SW480 (cell line): ENCODE results near the gene STPG4.
"Not testable (repeated sequence)": the region's sequence is repeated elsewhere in the genome, so short reads cannot be mapped to it uniquely, and the experiment has no call there.

Experiments
- DNase-seq: peaks from one replicate; pipeline ENCODE4 v3.0.0-alpha.2; 2016; ENCODE audit warnings: low spot score

STPG4 gene

DNA sequence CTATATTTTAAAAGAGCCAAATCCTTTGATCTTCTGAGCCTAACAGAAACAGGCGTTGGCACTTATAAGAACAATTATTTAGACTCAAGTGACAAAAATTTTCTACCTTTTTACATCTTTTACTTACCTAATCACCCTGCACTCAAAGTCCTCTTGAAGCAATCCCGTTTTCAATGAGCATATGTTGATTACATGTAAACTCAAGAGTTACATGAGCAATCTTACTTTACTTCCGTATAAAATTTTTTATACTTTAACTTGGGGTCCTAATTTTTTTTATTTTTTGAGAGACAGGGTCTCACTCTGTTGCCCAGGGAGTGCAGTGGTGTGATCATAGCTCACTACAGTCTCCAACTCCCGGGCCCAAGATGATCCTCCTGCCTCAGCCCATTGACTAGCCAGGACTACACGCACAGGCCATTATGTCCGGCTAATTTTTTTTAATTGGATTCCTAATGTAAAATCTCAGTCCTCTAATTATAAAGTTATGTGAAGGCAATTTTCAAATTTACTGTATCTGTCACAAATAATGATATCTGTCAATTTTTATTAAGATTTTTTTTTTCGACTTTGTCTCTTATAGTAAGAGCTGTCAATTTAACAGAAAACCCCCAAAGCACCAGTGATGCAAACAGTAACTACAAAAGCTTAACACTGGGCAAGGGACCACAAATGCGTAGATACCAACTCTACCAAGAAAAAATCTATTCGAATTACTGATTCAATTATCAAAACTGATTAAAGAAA lies 19.1 kb upstream of the STPG4 start:
- DNase-seq = no peak

DNA sequence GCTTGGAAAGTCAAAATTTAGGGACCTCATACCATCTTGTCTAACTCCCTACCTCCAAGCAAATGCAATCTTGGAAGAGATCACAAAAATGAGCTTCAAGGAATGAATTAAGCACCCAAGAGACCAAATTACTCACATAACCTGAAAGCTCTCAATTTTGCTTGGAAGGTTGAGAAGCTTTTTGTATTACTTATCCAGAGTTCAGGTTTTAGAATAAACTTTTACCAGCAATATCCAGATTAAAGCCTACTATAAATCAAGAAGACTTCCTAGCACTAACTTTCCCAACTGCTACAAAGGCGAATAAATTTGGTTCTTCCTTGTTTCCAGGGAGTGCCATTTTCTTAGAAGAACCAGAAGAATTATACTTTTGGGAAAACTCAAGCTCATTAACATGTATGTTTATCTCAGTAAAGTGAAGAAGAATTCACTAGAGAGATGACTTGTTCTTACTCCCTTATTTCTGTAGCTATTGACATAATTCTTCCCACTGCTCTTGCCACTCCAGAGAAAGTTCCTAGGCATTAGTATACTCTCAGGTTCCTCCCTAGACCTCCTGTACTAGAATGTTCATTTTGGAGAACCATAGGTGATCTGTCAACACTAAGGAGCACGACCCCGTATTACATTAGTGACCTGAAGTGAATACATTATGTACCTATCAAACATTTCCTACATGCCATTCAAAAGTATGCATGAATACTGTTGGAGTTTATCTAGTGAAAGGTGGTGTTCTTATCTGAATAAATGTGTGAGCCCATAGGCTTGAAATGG lies 18.0 kb upstream of the STPG4 start:
- no peak for DNase-seq

DNA sequence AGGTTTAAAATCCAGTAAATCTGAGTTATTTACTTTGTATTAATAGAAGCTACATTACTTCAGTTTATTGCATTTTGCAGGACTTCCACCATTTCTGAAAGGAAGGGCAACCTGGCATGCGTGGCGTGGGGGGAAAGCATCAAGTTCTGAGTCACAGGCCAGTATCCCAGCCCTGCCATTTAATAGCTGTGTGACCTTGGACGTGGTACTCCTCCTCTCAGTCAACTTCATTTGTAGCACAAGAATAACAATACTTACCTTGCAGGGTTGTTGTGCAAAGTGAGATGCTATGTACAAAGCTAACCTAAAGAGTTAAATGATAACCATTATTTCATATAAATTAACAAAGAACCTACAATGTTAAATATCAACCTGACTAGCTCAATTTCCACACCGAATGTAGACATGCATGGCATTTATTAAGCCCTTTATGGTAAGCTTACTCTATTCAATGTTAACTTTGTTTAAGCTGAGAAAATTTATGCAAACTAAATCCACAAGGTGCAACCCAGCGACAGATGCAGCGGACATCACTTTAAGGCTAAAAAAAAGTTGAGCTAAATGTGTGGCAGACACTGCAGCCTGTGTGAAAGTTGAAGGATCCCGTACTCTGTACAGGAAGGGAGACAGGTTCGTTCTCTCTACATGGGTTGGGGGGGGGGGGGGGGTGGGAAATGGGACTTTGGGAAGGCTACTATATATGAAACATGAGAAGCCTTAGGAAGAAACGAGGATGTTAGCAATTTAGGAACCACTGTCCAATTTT lies 17.2 kb upstream of the STPG4 start:
- no peak for DNase-seq

DNA sequence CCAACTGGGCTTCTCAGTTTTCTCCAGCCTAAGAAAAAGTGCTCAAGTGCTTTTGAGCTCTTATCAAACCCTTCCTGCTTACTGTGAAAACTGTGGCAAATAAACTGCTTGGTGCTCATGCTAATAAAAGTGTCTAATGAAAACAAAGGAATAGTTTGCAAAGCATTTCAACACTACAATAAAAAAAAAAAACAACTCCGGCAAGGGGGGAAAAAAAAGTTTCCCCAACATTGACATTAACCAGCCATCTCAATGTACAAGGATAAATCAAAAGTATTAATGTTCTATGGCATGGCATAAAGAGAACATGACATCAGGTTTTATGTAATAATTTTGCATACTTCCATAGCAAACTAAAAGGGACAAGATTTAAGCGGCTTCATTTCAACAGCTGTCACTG lies 14.7 kb upstream of the STPG4 start:
- no peak for DNase-seq

DNA sequence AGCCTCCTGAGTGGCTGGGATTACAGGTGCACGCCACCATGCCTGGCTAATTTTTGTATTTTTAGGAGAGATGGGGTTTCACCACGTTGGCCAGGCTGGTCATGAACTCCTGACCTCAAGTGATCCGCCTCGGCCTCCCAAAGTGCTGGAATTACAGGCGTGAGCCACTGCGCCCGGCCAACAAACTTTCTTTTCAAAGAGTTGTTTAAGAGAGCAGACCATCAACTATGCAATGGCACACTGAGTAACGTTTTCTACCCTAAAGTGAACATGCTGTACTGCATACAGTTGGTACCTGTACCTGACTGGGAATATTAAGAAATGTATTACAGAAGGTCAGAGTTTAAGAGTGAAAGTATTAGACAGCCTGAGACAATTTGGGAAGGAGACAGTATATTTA lies 13.8 kb upstream of the STPG4 start:
- DNase-seq = not testable (repeated sequence)

DNA sequence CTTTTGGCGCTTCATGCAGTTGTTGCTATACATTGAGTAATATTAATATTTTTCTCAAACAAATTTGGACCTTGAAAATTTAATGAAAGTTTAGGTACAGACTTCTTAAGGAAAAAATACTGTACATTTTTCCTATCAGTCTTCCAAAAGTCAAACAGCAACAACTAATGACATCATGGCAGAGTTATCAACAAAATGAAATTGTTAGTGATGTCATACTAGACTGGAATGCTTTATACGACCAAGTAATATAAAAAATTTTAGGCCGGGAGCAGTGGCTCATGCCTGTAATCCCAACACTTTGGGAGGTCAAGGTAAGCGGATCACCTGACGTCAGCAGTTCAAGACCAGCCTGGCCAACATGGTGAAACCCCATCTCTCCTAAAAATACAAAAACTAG lies 12.0 kb upstream of the STPG4 start:
- DNase-seq = no peak

DNA sequence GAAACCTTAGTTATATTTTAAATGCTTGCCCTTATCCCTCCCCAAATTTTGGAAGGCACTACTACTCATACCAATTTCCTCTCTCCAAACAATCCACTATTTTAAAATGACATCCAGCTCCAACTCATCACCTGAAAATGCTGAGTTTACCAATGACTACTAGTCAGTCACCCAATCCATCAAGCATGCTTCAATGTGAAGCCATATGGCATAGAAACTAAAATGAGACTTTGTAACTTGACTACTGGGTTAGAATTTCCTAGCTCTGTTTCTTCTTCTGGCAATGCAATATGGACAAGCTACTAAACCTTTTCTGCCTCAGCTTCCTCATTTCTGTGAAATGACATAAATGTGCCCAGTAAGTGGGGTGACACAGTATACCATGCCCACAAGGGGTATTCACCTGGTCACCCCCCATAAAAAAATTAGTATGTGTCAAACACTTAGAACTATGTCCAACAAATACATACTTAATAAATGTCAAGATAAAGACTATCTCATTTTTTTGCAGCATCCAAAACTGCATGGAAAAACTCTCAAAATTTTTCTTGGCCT lies 10.0 kb upstream of the STPG4 start:
- no peak for DNase-seq

DNA sequence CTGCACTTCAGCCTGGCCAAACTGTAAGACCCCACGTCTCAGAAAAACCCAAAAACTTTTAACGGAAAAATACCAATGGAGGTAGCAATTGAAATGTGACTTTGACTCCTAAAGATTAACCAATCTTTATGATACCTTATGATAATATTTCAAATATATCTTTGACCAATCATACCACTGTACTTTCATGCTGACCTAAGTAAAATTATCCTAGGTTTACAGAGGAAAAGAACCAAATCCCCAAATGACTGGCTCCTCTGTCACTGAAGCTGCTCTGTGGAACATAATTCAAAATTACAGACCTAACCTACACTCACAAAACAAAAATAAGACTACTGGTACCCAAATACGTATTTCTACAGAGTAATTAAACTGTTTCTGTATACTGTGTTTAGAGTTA lies 7.7 kb upstream of the STPG4 start:
- no peak for DNase-seq

DNA sequence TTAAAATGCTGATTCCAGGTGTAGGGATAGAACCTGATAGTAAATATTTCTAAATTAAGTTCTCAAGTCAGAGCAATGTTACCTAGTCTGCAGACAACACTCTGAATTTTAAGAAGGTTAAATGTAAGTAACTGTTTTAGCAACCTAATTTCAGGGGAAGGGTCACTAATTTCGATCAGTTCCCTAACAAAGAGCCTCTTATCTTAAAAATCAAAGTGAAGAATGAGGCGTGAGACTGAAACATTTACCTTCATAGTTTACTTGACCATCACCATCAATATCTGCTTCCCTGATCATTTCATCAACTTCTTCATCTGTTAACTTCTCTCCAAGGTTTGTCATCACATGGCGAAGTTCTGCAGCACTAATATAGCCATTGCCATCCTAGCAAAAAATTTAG lies 6.4 kb upstream of the STPG4 start:
- DNase-seq = no peak

DNA sequence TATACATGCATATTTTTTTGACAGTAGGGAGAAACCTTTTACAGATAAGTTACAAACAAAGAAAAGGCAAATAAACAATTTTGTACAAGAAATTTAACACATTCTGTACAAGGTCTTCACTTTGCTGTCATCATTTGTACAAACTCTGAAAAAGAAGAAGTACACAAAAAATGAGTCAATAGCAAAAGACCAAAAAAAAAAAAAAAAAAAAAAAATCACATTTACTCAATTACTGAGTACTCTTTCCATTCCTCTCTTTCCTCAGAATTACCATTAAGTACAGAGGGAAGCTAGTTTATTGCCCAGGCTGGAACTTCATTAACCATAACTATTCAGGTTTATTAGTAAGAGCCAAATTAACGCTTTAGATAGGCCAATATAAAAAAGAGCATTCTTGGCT lies 5.6 kb upstream of the STPG4 start:
- no peak for DNase-seq

DNA sequence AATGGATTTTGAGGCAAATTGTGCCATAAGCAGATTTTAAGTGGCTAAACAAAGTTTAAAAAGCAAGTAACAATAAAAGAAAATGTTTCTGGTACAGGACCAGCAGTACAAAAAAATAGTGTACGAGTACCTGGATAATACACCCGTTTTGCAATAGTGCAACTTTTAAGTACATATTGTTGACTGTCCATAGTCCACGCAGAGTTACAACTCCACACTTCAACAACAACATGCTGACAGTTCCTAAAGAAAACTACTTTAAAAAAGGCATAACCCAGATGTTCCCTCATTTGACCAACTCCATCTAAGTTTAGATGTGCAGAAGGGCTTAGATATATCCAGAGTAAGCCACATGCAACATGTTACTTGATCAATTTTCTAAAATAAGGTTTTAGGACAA lies 5.1 kb upstream of the STPG4 start:
- DNase-seq = no peak

DNA sequence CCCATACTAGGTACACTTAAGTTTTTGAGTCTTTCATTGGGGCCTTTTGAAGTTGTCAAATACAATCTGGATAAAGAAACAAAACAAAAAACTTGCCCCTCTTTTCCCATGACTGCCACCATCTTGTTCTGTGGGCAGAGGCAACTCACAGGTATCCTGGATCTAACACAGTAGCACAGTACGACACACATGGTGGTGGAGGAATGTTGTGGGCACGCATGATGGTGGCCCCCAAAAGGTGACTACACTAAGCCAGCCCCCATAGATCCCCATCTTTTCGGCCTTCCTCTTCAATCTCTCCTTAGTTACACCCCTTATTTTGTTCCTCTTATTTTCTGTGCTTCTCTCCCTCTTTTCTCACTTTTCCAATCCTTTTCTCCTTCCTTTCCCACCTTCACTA lies 4.5 kb upstream of the STPG4 start:
- DNase-seq = no peak

DNA sequence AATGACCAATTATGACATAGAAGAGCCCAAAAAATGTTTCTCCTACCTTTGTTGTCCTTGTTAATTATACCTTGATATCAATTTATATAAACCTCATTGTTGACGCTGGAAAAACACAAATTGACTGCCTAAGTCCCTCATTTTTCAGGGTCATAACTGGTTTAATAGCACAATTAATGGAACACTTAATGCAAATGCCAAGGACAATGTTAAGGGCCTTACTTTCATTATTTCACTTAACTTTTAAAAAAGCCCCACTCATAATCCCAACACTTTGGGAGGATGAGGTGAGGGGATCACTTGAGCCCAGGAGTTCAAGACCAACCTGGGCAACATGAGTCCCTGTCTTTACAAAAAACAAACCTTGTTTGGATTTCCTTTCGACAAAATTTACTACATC lies 3.5 kb upstream of the STPG4 start:
- DNase-seq = no peak

DNA sequence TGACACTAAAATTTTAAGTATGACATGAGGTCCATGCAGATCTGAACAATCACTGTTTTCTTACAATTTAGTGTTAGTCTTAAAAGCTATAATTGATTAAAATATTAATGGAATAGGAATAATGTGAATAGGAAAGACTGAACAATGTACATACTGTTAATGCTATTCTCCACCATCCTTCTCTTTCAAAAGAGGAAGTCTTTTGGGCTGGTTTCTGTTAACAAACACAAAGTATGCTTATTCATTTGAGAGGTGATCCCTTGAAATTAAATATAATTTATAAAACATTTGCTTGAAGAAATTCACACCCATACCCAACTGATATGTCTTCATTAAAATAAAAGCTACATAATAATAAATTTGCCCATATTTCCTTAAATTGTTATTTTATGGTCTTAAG lies 2.3 kb downstream of the STPG4 start:
- DNase-seq = no peak

DNA sequence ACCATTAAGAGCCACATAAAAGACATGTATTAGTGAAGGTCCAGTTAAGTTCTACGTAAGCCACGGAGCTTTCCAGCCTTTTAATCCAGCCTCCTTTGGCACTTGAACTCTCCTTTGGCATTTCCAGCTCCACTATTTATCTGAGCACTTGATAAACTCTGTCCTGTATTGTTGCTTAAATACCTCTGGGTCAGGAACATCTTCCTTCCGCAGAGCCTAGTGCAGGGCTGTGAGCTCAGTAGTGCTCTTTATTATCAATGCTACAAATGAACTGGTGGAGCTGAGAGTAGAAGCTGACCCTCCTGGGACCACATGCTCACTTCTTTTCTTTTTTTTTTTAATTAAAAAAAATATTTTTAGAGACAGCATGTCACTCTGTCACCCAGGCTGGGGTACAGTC lies 4.9 kb downstream of the STPG4 start:
- no peak for DNase-seq

DNA sequence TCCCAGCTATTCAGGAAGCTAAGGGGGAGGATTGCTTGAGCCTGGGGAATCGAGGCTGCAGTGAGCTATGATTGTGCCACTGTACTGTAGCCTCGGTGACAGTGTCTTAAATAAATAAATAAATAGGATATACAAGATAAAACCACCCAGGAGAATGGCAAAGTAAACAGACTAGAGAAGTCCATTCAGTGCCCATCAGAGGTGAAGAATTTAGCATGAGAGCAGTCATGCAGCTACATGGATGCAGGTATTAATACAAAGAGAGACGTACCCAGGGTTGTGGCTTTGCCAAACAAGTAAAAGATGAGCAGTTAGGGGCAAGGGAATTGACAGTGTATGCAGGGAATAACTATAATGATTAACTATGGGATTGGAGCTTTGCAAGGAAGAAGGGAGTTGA lies 8.1 kb downstream of the STPG4 start:
- DNase-seq = no peak

DNA sequence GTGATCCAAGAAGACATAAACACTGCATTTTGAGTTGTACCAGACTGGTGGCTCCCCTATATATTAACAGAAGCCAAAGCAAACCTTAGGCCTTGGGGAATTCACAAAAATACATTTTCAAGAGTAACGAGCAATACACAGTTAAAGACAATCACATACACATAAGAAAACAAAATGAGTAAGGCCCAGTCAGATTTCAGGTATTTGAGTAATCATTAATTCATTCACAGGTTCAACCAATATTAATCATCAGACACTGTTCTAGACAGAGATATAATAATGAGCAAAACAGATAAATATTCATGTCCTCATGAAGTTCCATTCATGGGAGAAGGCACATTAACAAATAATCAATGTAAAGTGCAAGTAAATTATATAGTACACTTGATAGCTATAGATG lies 9.6 kb downstream of the STPG4 start:
- DNase-seq = no peak

DNA sequence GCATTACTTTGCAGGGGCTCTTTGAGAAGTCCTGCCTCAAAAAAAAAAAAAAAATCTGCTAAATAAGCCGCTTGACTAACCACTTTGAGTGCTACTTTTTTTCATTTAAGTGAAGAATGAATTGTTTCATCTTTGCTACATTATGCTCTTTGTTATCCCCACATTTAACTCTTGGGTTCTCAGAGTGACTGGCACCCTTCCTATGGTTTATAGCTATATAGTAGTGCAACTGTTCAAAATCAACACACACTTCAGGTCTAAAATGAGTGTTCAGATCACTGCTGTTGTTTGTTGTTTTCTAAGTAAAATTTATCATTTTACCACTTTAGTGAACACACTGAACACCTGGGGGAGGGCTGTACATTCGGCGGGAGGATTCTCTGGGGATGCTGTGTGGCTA lies 13.6 kb downstream of the STPG4 start:
- no peak for DNase-seq

DNA sequence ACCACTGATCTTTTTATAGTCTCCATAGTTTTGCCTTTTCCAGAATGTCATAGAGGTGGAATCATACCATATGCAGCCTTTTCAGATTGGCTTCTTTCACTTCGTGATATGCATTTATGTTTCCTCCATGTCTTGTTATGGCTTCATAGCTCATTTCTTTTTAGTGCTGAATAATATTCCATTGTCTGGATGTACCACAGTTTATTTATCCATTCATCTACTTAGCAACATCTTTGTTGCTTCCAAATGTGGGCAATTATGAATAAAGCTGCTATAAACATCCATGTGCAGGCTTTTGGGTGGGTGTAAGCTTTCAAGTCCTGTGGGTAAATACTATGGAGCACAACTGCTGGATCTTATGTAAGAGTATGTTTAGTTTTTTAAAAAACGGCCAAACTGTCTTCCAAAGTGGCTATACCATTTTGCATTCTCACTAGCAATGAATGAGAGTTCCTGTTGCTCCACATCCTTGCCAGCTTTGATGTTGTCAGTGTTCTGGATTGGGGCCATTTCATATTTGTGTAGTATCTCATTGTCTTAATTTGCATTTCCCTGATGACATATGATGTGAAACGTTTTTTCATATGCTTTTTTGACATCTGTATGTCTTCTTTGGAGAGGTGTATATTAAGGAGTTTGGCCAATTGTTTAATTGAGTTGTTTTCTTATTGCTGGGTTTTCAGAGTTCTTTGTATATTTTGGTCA lies 20.6 kb downstream of the STPG4 start:
- no peak for DNase-seq

DNA sequence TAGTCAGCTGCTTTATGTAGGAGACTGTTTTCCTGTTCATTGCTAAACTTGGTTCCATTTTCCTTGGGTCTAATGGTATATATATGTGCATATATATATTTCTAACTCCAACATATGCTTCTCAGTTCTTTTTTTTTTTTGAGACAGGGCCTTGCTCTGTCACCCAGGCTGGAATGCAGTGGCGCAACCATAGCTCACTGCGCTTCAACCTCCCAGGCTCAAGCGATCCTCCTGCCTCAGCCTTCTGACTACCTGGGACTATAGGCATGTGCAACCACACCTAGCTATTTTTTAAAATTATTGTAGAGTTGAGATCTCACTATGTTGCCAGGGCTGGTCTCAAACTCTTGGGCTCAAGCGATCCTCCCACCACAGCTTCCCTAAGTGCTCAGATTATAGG lies 22.1 kb downstream of the STPG4 start:
- DNase-seq = no peak

DNA sequence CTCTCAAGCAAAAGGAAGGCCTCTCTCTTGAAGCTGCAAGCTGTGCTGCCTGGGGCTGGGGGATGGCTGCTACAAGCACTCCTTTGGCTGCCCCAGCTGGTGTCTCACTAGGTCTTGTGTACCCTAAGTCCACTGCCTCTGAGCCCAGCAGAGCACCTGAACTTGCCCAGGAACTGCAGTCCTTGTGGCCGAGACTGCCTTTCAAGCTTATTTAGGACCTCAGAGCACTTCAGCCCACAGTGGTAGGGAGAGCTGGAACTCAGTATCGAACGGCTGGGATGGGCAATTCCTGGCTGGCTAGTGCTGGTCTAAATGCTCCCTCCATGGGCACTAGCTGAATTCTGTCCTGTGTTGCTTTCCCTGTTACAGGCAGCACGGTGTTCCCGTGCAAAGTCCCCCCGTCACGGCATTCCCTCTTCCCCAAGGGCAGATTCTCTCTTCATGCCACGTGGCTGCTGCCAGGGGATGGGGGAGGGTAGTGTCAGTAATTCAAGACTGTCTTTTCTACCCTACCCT lies 25.9 kb downstream of the STPG4 start:
- DNase-seq = no peak

DNA sequence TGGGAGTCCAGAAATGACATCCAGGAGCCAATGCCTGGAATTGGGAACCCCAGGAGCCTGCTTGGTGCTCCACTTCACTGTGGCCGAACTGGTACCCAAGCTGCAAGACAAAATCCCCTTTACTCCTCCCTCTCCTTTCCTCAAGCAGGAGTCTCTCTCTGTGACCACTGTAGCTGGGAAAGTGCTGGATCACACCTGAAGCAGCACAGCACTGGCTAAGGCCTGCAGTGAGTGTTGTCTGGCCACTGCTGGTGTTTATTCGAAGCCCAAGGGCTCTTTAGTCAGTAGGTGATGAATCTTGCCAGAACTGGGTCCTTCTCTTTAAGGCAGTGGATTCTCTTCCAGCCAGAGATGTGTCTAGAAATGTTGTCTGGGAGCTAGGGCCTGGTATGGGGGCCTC lies 26.4 kb downstream of the STPG4 start:
- DNase-seq = no peak
